Panc1 (cell line): ENCODE data around the gene NOL7. TPM values are rescaled to one million over a fixed set of nuclear protein-coding genes. Genes with fewer than 3 reads are reported as not detected.

Experiments used
- ATAC-seq: fragments of 200-7000 bp; cut with Tn5 transposase; 2 replicates; pipeline ENCODE4 v1.9.1; 2020; ENCODE audit warnings: mild to moderate bottlenecking, moderate library complexity
- BruUV-seq: library from RNA; stranded (reverse); fragments of 400-500 nt; replicated peaks from 2 replicates; lab custom pipeline; 2021; lab: Mats Ljungman, UMichigan
- CTCF ChIA-PET: fragments of 300-600 bp; sonication (Branson Sonifier 250); formaldehyde crosslinking; loops from one replicate; lab custom pipeline; 2022; ENCODE audit warnings: antibody characterized with exemption; lab: Charles Lee
- POLR2A ChIA-PET: fragments of 300-600 bp; sonication (Branson Sonifier 250); formaldehyde crosslinking; loops from one replicate; lab custom pipeline; 2022; ENCODE audit warnings: antibody characterized with exemption; lab: Charles Lee
- DNase-seq: peaks from one replicate; pipeline ENCODE4 v3.0.0-alpha.2; 2010; ENCODE audit warnings: low read depth, low spot score
- H3K27ac ChIP-seq: 2 replicates; pipeline ENCODE4 v1.5.1; 2011; ENCODE audit warnings: mild to moderate bottlenecking, low read length, inconsistent platforms
- H3K27me3 ChIP-seq: fragments of 200-500 bp; sonication (Bioruptor generic); 2 replicates; pipeline ENCODE4 v1.6.0; 2014; ENCODE audit warnings: low read length, inconsistent platforms; ENCODE audit not compliant: control insufficient read depth, insufficient read depth
- H3K36me3 ChIP-seq: fragments of 200-500 bp; sonication (Bioruptor generic); 2 replicates; pipeline ENCODE4 v1.5.1; 2014; ENCODE audit warnings: inconsistent platforms, mild to moderate bottlenecking, low read length, moderate library complexity; ENCODE audit not compliant: control insufficient read depth, insufficient read depth
- H3K4me1 ChIP-seq: 2 replicates; pipeline ENCODE4 v1.5.1; 2011; ENCODE audit warnings: inconsistent platforms, mild to moderate bottlenecking, low read length, moderate library complexity; ENCODE audit not compliant: control insufficient read depth, insufficient read depth
- H3K4me3 ChIP-seq, 2 experiments: 2 replicates each; pipeline ENCODE4 v1.5.1; 2011 to 2012; ENCODE audit warnings: low read depth in 2 of 2, low read length in 2 of 2, mild to moderate bottlenecking in 2 of 2, inconsistent platforms in 1 of 2, moderate library complexity in 1 of 2
- H3K9me3 ChIP-seq: fragments of 200-500 bp; sonication (Bioruptor generic); 2 replicates; pipeline ENCODE4 v1.5.1; 2014; ENCODE audit warnings: low read depth, mild to moderate bottlenecking, inconsistent platforms, low read length, moderate library complexity; ENCODE audit not compliant: control insufficient read depth, insufficient read depth
- CTCF ChIP-seq: fragments of 450-650 bp; IDR thresholded peaks from 2 replicates; pipeline ENCODE4 v1.5.1; 2017; ENCODE audit warnings: mild to moderate bottlenecking
- POLR2AphosphoS5 ChIP-seq: IDR thresholded peaks from 2 replicates; pipeline ENCODE4 v1.6.1; 2012; ENCODE audit warnings: mild to moderate bottlenecking, low read depth, low read length, moderate library complexity
- REST ChIP-seq, 2 experiments: IDR thresholded peaks; 2 replicates each; pipeline ENCODE4 v1.6.1; 2011 to 2012; ENCODE audit warnings: low read depth in 2 of 2, control low read depth in 1 of 2, low read length in 1 of 2, mild to moderate bottlenecking in 1 of 2, moderate library complexity in 1 of 2; ENCODE audit not compliant: insufficient read depth in 1 of 2
- SIN3A ChIP-seq: IDR thresholded peaks from 2 replicates; pipeline ENCODE4 v1.6.1; 2012; ENCODE audit warnings: low read depth, mild to moderate bottlenecking, low read length, moderate library complexity, borderline replicate concordance; ENCODE audit not compliant: insufficient read depth
- TCF7L2 ChIP-seq: IDR thresholded peaks from 2 replicates; pipeline ENCODE4 v1.6.1; 2011; ENCODE audit warnings: mild to moderate bottlenecking, low read depth, low read length, inconsistent platforms
- in situ Hi-C: cut with HindIII; loops from 2 replicates; pipeline ENCODE4 v1.10.0; 2016; ENCODE audit warnings: low sequenced_read_pairs, low pct_unique_long_range_greater_than_20kb
- intact Hi-C: fragments of 100-400 bp; cut with micrococcal nuclease; formaldehyde crosslinking; loops from one replicate; pipeline ENCODE4 v1.10.0; 2022; ENCODE audit not compliant: unreplicated experiment
- total RNA-seq: library from RNA; stranded (reverse); gene quantifications from one replicate; pipeline ENCODE4 v1.2.1, GENCODE V29; 2021; ENCODE audit not compliant: unreplicated experiment

The NOL7 gene
- total RNA-seq, 1 experiment from 2014 or later = 74.4 TPM

- POLR2A ChIA-PET = interaction anchor here (0.6 kb wide), 1 partner anchor 25 kb away, joined by 5 read pairs; no protein-coding TSS in a partner anchor
- CTCF ChIA-PET = no interaction called here
- Histone ChIP-seq H3K4me1 (no peaks in the 10 kb centered on the region), H3K27me3 (no peaks in the 10 kb centered on the region), H3K36me3 (peaks cover 3% of the 10 kb centered on the region; the same call in 1 of the 2 replicates), H3K9me3 (no peaks in the 10 kb centered on the region), H3K4me3 (no peak overlapping the region), H3K27ac (no peak overlapping the region)
- DNase-seq = no peak
- TF ChIP-seq SIN3A (no peak), CTCF (no peak), TCF7L2 (no peak), REST (IDR thresholded peaks at IDR 0.05; ENCODE audit: insufficient read depth in 1 of 2, low read depth in 2 of 2, low read length in 1 of 2) (no peak), POLR2AphosphoS5 (no peak)
- ATAC-seq = no peak
- intact Hi-C loops = no loop called here
- BruUV-seq = no TSS peak
- in situ Hi-C loops = no loop called here
These were observed 22.0 kb upstream of the NOL7 start for GRCh38 chr6:13593103-13593502.

GRCh38 chr6:13593720-13594119, 21.4 kb upstream of the NOL7 start:
- intact Hi-C loops = no loop called here
- no peaks in the 10 kb centered on the region for H3K9me3 ChIP-seq
- peaks cover 3% of the 10 kb centered on the region; the same call in 1 of the 2 replicates for H3K36me3 ChIP-seq
- in situ Hi-C loops = no loop called here
- ATAC-seq (no peak), DNase-seq (no peak)
- H3K4me1 ChIP-seq = no peaks in the 10 kb centered on the region
- H3K4me3 ChIP-seq = no peak overlapping the region
- ChIA-PET POLR2A (interaction anchor here (0.6 kb wide), 1 partner anchor 25 kb away, joined by 5 read pairs; no protein-coding TSS in a partner anchor), CTCF (no interaction called here)
- no peaks in the 10 kb centered on the region for H3K27me3 ChIP-seq
- TF ChIP-seq TCF7L2 = no peak
- TF ChIP-seq POLR2AphosphoS5 = no peak
- TF ChIP-seq SIN3A = no peak
- no peak for TF ChIP-seq REST (IDR thresholded peaks at IDR 0.05; ENCODE audit: insufficient read depth in 1 of 2, low read depth in 2 of 2, low read length in 1 of 2)
- TF ChIP-seq CTCF = no peak
- BruUV-seq = no TSS peak
- H3K27ac ChIP-seq = no peak overlapping the region
